ENCODE data around the gene GALNS. TPM values are rescaled to one million over a fixed set of nuclear protein-coding genes. Genes with fewer than 3 reads are reported as not detected.

Gene GALNS
- total and polyA plus RNA-seq, 2 donors (not counting 1 experiment from before 2014, with no cell fraction given): 45.5 to 68.4 TPM

DNA sequence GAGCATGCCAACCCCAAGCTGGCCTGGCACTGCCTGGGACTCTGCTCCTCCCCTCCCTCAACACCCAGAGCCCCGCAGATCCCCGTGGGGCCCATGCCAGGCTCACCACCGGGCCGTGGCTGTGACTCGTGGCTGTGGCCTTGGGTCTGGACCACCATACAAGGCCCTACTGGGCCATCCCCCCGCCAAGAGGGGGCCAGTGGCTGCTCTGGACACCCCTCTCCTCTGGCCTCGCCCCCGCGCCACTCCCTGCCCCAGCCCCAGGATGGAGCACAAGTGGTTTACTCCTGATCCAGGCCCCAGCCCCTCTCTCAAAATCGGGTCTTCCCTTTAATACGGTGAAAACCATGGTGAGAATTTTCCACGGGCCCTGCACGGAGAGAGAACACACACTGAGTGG is 6.7 kb upstream of the GALNS start:
- Mint-ChIP-seq H3K9me3 (ENCODE audit: insufficient read depth) (no peaks in the 10 kb centered on the region), H3K4me3 (no peak overlapping the region), H3K27ac (no peak overlapping the region), H3K4me1 (peaks cover 7% of the 10 kb centered on the region), H3K27me3 (peaks cover 1% of the 10 kb centered on the region)
- Histone ChIP-seq H3K79me2 (ENCODE audit: control insufficient read depth, insufficient read depth, low read length) (peaks cover 28% of the 10 kb centered on the region), H3K4me2 (replicated peaks; ENCODE audit: low read depth, low read length, poor library complexity, severe bottlenecking) (no peak overlapping the region), H3K9me3 (ENCODE audit: control extremely low read depth in 1 of 3, control insufficient read depth in 2 of 3, insufficient read depth in 1 of 3, low read length in 2 of 3) (no peaks in the 10 kb centered on the region), H3K4me3 (ENCODE audit: control extremely low read depth in 1 of 5, extremely low read depth in 1 of 5, insufficient read depth in 1 of 5, low read depth in 2 of 5, low read length in 4 of 5) (no peak overlapping the region), H2AFZ (ENCODE audit: insufficient read depth, low read depth, low read length, poor library complexity, severe bottlenecking) (no peak overlapping the region), H4K20me1 (ENCODE audit: control insufficient read depth, insufficient read depth, low read length, poor library complexity, severe bottlenecking) (peaks cover 10% of the 10 kb centered on the region), H3K36me3 (replicated peaks in 1 of 2; ENCODE audit: control extremely low read depth in 1 of 2, control insufficient read depth in 1 of 2, extremely low read depth in 1 of 2, insufficient read depth in 2 of 2, low read length in 1 of 2) (peaks cover 0 to 35% of the 10 kb centered on the region in 2 experiments), H3K27ac (ENCODE audit: low read length in 2 of 2) (no peak overlapping the region), H3K9ac (ENCODE audit: low read length) (no peak overlapping the region), H3K4me1 (ENCODE audit: control insufficient read depth in 2 of 2, insufficient read depth in 2 of 2, low read length in 2 of 2) (peaks cover under 1 to 4% of the 10 kb centered on the region in 2 donors), H3K27me3 (replicated peaks in 1 of 4; ENCODE audit: control extremely low read depth in 1 of 4, control insufficient read depth in 3 of 4, insufficient read depth in 4 of 4, low read length in 3 of 4) (peaks cover 0 to 6% (median 0%) of the 10 kb centered on the region in 4 experiments)
- 93% methylated on average over 12 of the region's 13 CpGs for WGBS (ENCODE audit: insufficient coverage)
- CTCF ChIA-PET: no interaction called here
- ATAC-seq (ENCODE audit: low read depth): no peak
- TF ChIP-seq EZH2 (IDR thresholded peaks at IDR 0.05; ENCODE audit: borderline replicate concordance, insufficient read depth, low read depth, low read length, poor library complexity, severe bottlenecking): no peak
- POLR2A ChIA-PET: no interaction called here
- intact Hi-C loops (cut with micrococcal nuclease): no loop called here
- no peak for DNase-seq

- peaks cover 33% of the 10 kb centered on the region for H3K79me2 ChIP-seq (ENCODE audit: control insufficient read depth, insufficient read depth, low read length)
- no peaks in the 10 kb centered on the region for H3K9me3 ChIP-seq (ENCODE audit: control extremely low read depth in 1 of 3, control insufficient read depth in 2 of 3, insufficient read depth in 1 of 3, low read length in 2 of 3)
- CTCF ChIA-PET: no interaction called here
- Mint-ChIP-seq H3K27me3 (no peaks in the 10 kb centered on the region), H3K9me3 (ENCODE audit: insufficient read depth) (no peaks in the 10 kb centered on the region), H3K4me3 (no peak overlapping the region), H3K4me1 (peaks cover 11% of the 10 kb centered on the region), H3K27ac (no peak overlapping the region)
- peaks cover 0 to 4% (median 0%) of the 10 kb centered on the region in 4 experiments for H3K27me3 ChIP-seq (replicated peaks in 1 of 4; ENCODE audit: control extremely low read depth in 1 of 4, control insufficient read depth in 3 of 4, insufficient read depth in 4 of 4, low read length in 3 of 4)
- peaks cover 0 to 35% of the 10 kb centered on the region in 2 experiments for H3K36me3 ChIP-seq (replicated peaks in 1 of 2; ENCODE audit: control extremely low read depth in 1 of 2, control insufficient read depth in 1 of 2, extremely low read depth in 1 of 2, insufficient read depth in 2 of 2, low read length in 1 of 2)
- TF ChIP-seq, protein P1, sequence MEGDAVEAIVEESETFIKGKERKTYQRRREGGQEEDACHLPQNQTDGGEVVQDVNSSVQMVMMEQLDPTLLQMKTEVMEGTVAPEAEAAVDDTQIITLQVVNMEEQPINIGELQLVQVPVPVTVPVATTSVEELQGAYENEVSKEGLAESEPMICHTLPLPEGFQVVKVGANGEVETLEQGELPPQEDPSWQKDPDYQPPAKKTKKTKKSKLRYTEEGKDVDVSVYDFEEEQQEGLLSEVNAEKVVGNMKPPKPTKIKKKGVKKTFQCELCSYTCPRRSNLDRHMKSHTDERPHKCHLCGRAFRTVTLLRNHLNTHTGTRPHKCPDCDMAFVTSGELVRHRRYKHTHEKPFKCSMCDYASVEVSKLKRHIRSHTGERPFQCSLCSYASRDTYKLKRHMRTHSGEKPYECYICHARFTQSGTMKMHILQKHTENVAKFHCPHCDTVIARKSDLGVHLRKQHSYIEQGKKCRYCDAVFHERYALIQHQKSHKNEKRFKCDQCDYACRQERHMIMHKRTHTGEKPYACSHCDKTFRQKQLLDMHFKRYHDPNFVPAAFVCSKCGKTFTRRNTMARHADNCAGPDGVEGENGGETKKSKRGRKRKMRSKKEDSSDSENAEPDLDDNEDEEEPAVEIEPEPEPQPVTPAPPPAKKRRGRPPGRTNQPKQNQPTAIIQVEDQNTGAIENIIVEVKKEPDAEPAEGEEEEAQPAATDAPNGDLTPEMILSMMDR (IDR thresholded peaks at IDR 0.05): no peak
- TF ChIP-seq EZH2 (IDR thresholded peaks at IDR 0.05; ENCODE audit: borderline replicate concordance, insufficient read depth, low read depth, low read length, poor library complexity, severe bottlenecking): no peak
- no peak overlapping the region for H2AFZ ChIP-seq (ENCODE audit: insufficient read depth, low read depth, low read length, poor library complexity, severe bottlenecking)
- intact Hi-C loops (cut with micrococcal nuclease): no loop called here
- no peak overlapping the region for H3K4me2 ChIP-seq (replicated peaks; ENCODE audit: low read depth, low read length, poor library complexity, severe bottlenecking)
- no peak overlapping the region for H3K27ac ChIP-seq (ENCODE audit: low read length in 2 of 2)
- 96% methylated on average over 13 of the region's 25 CpGs for WGBS (ENCODE audit: insufficient coverage)
- no peak overlapping the region for H3K4me3 ChIP-seq (ENCODE audit: control extremely low read depth in 1 of 5, extremely low read depth in 1 of 5, insufficient read depth in 1 of 5, low read depth in 2 of 5, low read length in 4 of 5)
- DNase-seq: no peak
- peaks cover 15% of the 10 kb centered on the region for H4K20me1 ChIP-seq (ENCODE audit: control insufficient read depth, insufficient read depth, low read length, poor library complexity, severe bottlenecking)
- POLR2A ChIA-PET: no interaction called here
- peaks cover 5 to 9% of the 10 kb centered on the region in 2 donors for H3K4me1 ChIP-seq (ENCODE audit: control insufficient read depth in 2 of 2, insufficient read depth in 2 of 2, low read length in 2 of 2)
- H3K9ac ChIP-seq (ENCODE audit: low read length): no peak overlapping the region
- ATAC-seq (ENCODE audit: low read depth): no peak
Measured at GRCh38 chr16:88862968-88863367, 6.2 kb upstream of the GALNS start.

Measured in B cell (primary cell).